ENCODE results near the gene PTAFR. TPM values are rescaled to one million over a fixed set of nuclear protein-coding genes. Genes with fewer than 3 reads are reported as not detected.
"Not testable (repeated sequence)": the region's sequence is repeated elsewhere in the genome, so short reads cannot be mapped to it uniquely, and the experiment has no call there.

The PTAFR gene
- total and polyA plus RNA-seq, 2 donors (not counting 1 experiment from before 2014, with no cell fraction given), result under 0.01 to 0.25 TPM

DNA sequence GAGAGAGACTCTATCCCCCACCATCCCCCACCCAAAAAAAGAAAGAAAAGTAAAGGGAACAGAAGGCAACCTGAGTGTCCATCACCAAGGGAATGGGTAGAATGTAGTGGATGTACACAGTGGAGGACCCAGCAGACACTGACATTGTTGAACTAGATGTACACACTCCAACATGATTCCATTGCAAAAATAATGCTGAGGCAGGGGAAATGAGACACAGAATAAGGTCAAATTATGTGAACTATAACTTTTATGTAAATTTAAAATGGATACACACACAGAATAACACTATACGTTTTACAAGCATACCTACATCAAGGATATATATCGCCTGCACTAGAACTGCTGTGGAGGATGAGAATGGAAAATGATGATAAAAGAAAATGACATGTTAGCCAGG is 34.8 kb downstream of the PTAFR start:
- Histone ChIP-seq H3K79me2 (ENCODE audit: control insufficient read depth, insufficient read depth, low read length) (no peaks in the 10 kb centered on the region), H3K4me1 (ENCODE audit: control insufficient read depth, extremely low read depth, insufficient read depth, low read length) (peaks cover 2% of the 10 kb centered on the region), H3K9me3 (ENCODE audit: control insufficient read depth, insufficient read depth, low read depth, low read length) (no peaks in the 10 kb centered on the region), H3K36me3 (ENCODE audit: control insufficient read depth, insufficient read depth, low read length) (no peaks in the 10 kb centered on the region), H2AFZ (ENCODE audit: low read length) (no peak overlapping the region), H3K27ac (ENCODE audit: insufficient read depth, low read length) (no peak overlapping the region), H3K9ac (ENCODE audit: insufficient read depth, low read length) (no peak overlapping the region), H4K20me1 (ENCODE audit: control insufficient read depth, extremely low read depth, insufficient read depth, low read length) (no peaks in the 10 kb centered on the region), H3K27me3 (ENCODE audit: control insufficient read depth, insufficient read depth, low read length) (no peaks in the 10 kb centered on the region), H3K4me3 (replicated peaks in 1 of 4; ENCODE audit: control extremely low read depth in 1 of 4, insufficient read depth in 1 of 4, low read depth in 3 of 4, low read length in 4 of 4) (no peak overlapping the region), H3K4me2 (ENCODE audit: extremely low read depth, insufficient read depth, low read length) (no peak overlapping the region)
- TF ChIP-seq, protein P1, sequence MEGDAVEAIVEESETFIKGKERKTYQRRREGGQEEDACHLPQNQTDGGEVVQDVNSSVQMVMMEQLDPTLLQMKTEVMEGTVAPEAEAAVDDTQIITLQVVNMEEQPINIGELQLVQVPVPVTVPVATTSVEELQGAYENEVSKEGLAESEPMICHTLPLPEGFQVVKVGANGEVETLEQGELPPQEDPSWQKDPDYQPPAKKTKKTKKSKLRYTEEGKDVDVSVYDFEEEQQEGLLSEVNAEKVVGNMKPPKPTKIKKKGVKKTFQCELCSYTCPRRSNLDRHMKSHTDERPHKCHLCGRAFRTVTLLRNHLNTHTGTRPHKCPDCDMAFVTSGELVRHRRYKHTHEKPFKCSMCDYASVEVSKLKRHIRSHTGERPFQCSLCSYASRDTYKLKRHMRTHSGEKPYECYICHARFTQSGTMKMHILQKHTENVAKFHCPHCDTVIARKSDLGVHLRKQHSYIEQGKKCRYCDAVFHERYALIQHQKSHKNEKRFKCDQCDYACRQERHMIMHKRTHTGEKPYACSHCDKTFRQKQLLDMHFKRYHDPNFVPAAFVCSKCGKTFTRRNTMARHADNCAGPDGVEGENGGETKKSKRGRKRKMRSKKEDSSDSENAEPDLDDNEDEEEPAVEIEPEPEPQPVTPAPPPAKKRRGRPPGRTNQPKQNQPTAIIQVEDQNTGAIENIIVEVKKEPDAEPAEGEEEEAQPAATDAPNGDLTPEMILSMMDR (conservative IDR thresholded peaks at IDR 0.05 in 1 of 2, IDR thresholded peaks at IDR 0.05 in 1 of 2; ENCODE audit: low read depth in 1 of 2, low read length in 2 of 2), result no peak
- TF ChIP-seq EZH2 (IDR thresholded peaks at IDR 0.05; ENCODE audit: low read length, missing control alignments), result no peak
- DNase-seq (ENCODE audit: low read depth in 2 of 2), result no peak

GRCh38 chr1:28139866-28140265 is 36.6 kb downstream of the PTAFR start:
- not testable (repeated sequence) for H3K79me2 ChIP-seq (ENCODE audit: control insufficient read depth, insufficient read depth, low read length); H3K4me3 ChIP-seq (replicated peaks in 1 of 4; ENCODE audit: control extremely low read depth in 1 of 4, insufficient read depth in 1 of 4, low read depth in 3 of 4, low read length in 4 of 4); H4K20me1 ChIP-seq (ENCODE audit: control insufficient read depth, extremely low read depth, insufficient read depth, low read length); H3K36me3 ChIP-seq (ENCODE audit: control insufficient read depth, insufficient read depth, low read length); H2AFZ ChIP-seq (ENCODE audit: low read length); DNase-seq (ENCODE audit: low read depth in 2 of 2); H3K9me3 ChIP-seq (ENCODE audit: control insufficient read depth, insufficient read depth, low read depth, low read length); H3K27ac ChIP-seq (ENCODE audit: insufficient read depth, low read length); H3K9ac ChIP-seq (ENCODE audit: insufficient read depth, low read length); H3K4me2 ChIP-seq (ENCODE audit: extremely low read depth, insufficient read depth, low read length); H3K4me1 ChIP-seq (ENCODE audit: control insufficient read depth, extremely low read depth, insufficient read depth, low read length); H3K27me3 ChIP-seq (ENCODE audit: control insufficient read depth, insufficient read depth, low read length)

GRCh38 chr1:28139025-28139712 is 37.3 kb downstream of the PTAFR start:
- no peaks in the 10 kb centered on the region for H3K36me3 ChIP-seq (ENCODE audit: control insufficient read depth, insufficient read depth, low read length)
- H3K79me2 ChIP-seq (ENCODE audit: control insufficient read depth, insufficient read depth, low read length), result no peaks in the 10 kb centered on the region
- H4K20me1 ChIP-seq (ENCODE audit: control insufficient read depth, extremely low read depth, insufficient read depth, low read length), result no peaks in the 10 kb centered on the region
- H3K4me3 ChIP-seq (replicated peaks in 1 of 4; ENCODE audit: control extremely low read depth in 1 of 4, insufficient read depth in 1 of 4, low read depth in 3 of 4, low read length in 4 of 4), result no peak overlapping the region
- no peak overlapping the region for H3K9ac ChIP-seq (ENCODE audit: insufficient read depth, low read length)
- no peak for TF ChIP-seq EZH2 (IDR thresholded peaks at IDR 0.05; ENCODE audit: low read length, missing control alignments)
- TF ChIP-seq, protein P1 (conservative IDR thresholded peaks at IDR 0.05 in 1 of 2, IDR thresholded peaks at IDR 0.05 in 1 of 2; ENCODE audit: low read depth in 1 of 2, low read length in 2 of 2), result no peak
- no peak overlapping the region for H3K4me2 ChIP-seq (ENCODE audit: extremely low read depth, insufficient read depth, low read length)
- H3K27me3 ChIP-seq (ENCODE audit: control insufficient read depth, insufficient read depth, low read length), result no peaks in the 10 kb centered on the region
- no peak overlapping the region for H2AFZ ChIP-seq (ENCODE audit: low read length)
- H3K9me3 ChIP-seq (ENCODE audit: control insufficient read depth, insufficient read depth, low read depth, low read length), result no peaks in the 10 kb centered on the region
- DNase-seq (ENCODE audit: low read depth in 2 of 2), result peak; percentile 60 to 69
- H3K4me1 ChIP-seq (ENCODE audit: control insufficient read depth, extremely low read depth, insufficient read depth, low read length), result peaks cover 2% of the 10 kb centered on the region
- H3K27ac ChIP-seq (ENCODE audit: insufficient read depth, low read length), result no peak overlapping the region
